GM10847 (cell line): Measurements from ENCODE around the gene SLC35F5.

Source experiments
- POLR2A ChIP-seq: IDR thresholded peaks from 2 replicates; pipeline ENCODE4 v1.6.1; 2011; ENCODE audit not compliant: insufficient read length; ENCODE audit errors: extremely low read depth

The SLC35F5 gene, protein sequence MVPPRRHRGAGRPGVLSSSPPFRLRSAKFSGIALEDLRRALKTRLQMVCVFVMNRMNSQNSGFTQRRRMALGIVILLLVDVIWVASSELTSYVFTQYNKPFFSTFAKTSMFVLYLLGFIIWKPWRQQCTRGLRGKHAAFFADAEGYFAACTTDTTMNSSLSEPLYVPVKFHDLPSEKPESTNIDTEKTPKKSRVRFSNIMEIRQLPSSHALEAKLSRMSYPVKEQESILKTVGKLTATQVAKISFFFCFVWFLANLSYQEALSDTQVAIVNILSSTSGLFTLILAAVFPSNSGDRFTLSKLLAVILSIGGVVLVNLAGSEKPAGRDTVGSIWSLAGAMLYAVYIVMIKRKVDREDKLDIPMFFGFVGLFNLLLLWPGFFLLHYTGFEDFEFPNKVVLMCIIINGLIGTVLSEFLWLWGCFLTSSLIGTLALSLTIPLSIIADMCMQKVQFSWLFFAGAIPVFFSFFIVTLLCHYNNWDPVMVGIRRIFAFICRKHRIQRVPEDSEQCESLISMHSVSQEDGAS

GRCh38 chr2:113756355-113757137 lies at the start of gene SLC35F5:
Gene SLC35F5, minus strand, starts transcription at chr2:113756642. Its CDS starts 233 bp downstream, at chr2:113756409.
- TF ChIP-seq POLR2A, result peak; percentile 74

- TF ChIP-seq POLR2A, result no peak
These were observed 42.9 kb upstream of the SLC35F5 start for GRCh38 chr2:113799375-113799774.

GRCh38 chr2:113797237-113797636 lies 40.8 kb upstream of the SLC35F5 start:
- no peak for TF ChIP-seq POLR2A

- TF ChIP-seq POLR2A, result no peak
These were observed 40.2 kb upstream of the SLC35F5 start for GRCh38 chr2:113796592-113797175.

GRCh38 chr2:113795405-113795920 lies 39.0 kb upstream of the SLC35F5 start:
- no peak for TF ChIP-seq POLR2A

DNA sequence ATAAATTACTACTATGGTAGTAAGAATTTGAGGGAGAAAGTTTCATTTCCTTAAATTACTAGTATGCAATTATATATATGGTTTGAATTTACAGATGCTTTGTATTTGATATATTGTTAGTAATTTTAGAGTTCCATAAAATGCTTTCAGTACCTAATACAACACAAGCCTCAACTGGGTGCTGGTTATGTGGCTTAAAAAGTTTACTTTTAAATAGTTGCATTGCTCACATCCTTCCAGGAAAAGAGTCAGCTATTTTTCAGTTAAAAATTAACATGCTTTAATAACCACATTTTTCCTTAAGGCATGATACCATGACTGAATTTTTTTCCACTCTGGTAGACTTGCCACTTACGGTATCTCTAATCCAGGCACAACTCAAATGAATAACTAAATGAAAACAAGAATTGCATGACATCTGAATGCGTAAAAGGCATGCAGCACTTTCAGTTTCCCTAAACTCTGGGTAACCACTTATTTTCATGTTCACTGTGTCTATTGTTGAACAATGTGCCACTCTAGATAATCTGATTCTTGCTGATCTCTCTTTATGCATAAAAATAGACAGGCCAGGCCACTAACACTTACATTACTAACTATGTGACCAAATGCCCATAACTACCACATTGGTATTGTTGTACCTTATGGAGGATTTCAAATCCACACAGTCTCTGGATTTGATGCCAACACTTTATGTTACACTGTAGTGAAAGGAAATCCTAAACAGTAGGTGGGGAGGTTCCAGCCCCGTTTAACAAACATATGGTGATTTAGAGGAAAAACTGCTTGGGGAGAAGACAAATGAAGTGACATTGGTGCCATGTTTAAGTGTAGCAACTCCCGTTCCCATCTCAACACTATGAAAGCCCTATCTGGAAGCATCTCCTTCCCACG lies 35.5 kb upstream of the SLC35F5 start:
- TF ChIP-seq POLR2A, result no peak

- TF ChIP-seq POLR2A, result no peak
These were observed 28.6 kb upstream of the SLC35F5 start for GRCh38 chr2:113784823-113785744.

- TF ChIP-seq POLR2A, result no peak
These were observed 24.0 kb upstream of the SLC35F5 start for GRCh38 chr2:113780472-113780871.

- no peak for TF ChIP-seq POLR2A
These were observed 20.9 kb upstream of the SLC35F5 start for GRCh38 chr2:113777371-113777770.

DNA sequence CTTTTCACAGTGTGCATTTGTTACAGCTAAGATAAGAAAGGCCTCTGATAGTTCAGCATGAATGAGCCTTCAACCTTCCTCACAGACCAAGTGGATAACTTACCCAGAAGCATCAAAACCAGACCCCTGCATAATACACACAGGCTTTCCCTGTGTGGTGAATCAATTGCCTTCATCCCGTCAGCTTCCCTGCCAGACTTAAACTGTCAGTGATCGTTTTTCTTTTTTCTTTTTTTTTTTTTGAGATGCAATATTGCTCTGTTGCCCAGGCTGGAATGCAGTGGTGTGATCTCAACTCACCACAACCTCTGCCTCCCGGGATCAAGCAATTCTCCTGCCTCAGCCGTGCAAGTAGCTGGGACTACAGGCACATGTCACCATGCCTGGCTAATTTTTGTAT lies 20.5 kb upstream of the SLC35F5 start:
- no peak for TF ChIP-seq POLR2A

DNA sequence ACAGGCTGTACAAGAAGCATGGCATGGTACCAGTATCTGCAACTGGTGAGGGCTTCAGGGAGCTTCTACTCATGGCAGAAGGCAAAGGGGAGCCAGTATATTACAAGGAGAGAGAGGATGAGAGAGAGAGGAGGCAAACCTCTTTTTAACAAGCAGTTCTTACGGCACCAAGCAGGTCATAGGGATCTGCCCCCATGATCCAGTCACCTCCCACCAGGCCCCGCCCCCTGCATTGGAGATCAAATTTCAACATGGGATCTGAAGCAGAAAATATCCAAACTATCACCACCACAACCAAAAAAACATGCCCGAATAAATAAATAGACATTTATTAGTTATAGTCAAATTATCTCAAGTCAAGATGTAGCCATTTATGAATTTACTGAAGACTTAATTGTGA lies 14.5 kb upstream of the SLC35F5 start:
- no peak for TF ChIP-seq POLR2A

DNA sequence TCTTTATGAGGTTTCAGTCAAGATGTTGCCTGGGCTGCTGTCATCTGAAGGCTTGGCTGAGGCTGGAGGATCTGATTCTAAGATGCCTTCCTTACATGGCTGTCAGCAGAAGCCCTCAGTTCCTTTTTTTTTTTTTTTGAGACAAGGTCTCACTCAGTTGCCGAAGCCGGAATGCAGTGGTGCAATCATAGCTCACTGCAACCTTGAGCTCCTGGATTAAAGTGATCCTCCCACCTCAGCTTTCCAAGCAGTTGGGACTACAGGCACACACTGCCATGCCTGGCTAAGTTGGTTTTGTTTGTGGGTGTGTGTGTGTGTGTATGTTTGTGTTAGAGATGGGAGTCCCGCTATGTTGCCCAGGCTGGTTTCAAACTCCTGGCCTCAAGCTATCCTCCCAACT lies 13.1 kb upstream of the SLC35F5 start:
- no peak for TF ChIP-seq POLR2A

DNA sequence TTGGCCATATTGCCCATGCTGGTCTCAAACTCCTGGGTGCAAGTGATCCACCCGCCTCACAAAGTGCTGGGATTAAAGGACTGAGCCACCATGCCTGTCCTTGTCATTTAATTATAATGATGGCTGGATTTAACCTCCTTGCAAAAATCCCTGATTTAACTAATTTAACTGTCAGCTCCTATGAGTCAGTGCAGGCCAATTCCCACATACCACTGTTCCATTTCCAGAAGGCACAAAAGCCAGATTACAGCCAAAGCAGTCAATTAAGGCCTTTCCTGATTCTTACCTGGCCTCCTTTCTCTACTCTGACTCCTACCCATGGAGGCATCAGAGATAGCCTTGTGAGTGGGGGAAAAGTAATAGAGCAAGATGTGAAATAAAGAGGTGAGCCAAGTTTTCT lies 12.3 kb upstream of the SLC35F5 start:
- TF ChIP-seq POLR2A, result no peak
